ENCODE data around the gene RARRES2. TPM values are rescaled to one million over a fixed set of nuclear protein-coding genes. Genes with fewer than 3 reads are reported as not detected.

RARRES2 gene
- total RNA-seq, 2 experiments from 2014 or later, result not detected

GRCh38 chr7:150361807-150362621 is 20.6 kb upstream of the RARRES2 start:
- intact Hi-C loops (cut with DNase I, micrococcal nuclease), result loop anchor here in 1 of 2 experiments (10.0 kb wide), 1 partner anchor 647 kb away; a partner anchor contains a TSS
- H3K4me3 ChIP-seq (ENCODE audit: low read length), result no peak overlapping the region
- H3K36me3 ChIP-seq (ENCODE audit: insufficient read depth, low read length), result no peaks in the 10 kb centered on the region
- no peak for ATAC-seq (ENCODE audit: poor library complexity)
- H3K27ac ChIP-seq (ENCODE audit: low read depth in 1 of 2, low read length in 2 of 2), result no peak overlapping the region
- no peaks in the 10 kb centered on the region for H3K36me3 Mint-ChIP-seq (ENCODE audit: low read depth)
- H3K4me1 Mint-ChIP-seq (ENCODE audit: low read depth), result peaks cover 64% of the 10 kb centered on the region
- H3K27me3 ChIP-seq (ENCODE audit: control insufficient read depth in 1 of 2, insufficient read depth in 2 of 2, low read length in 2 of 2), result no peaks in the 10 kb centered on the region
- CTCF ChIA-PET, result no interaction called here
- no peaks in the 10 kb centered on the region for H3K27me3 Mint-ChIP-seq
- no peaks in the 10 kb centered on the region for H3K9me3 ChIP-seq (ENCODE audit: control insufficient read depth in 1 of 2, insufficient read depth in 1 of 2, low read length in 2 of 2)
- H3K9me3 Mint-ChIP-seq, result no peaks in the 10 kb centered on the region
- POLR2A ChIA-PET, result interaction anchor here (1.3 kb wide), 1 partner anchor 8 kb away, joined by 4 read pairs; no protein-coding TSS in a partner anchor
- no peak for TF ChIP-seq CTCF (IDR thresholded peaks at IDR 0.05)
- peaks cover 43% of the 10 kb centered on the region for H3K4me1 ChIP-seq (ENCODE audit: insufficient read depth, low read length)
- no peak overlapping the region for H3K27ac Mint-ChIP-seq
- no peak for DNase-seq
- H3K4me3 Mint-ChIP-seq, result no peak overlapping the region

- intact Hi-C loops (cut with DNase I, micrococcal nuclease), result loop anchor here in 1 of 2 experiments (10.0 kb wide), 1 partner anchor 647 kb away; a partner anchor contains a TSS
- Mint-ChIP-seq H3K4me3 (no peak overlapping the region), H3K27ac (no peak overlapping the region), H3K9me3 (no peaks in the 10 kb centered on the region), H3K27me3 (no peaks in the 10 kb centered on the region), H3K4me1 (ENCODE audit: low read depth) (peaks cover 67% of the 10 kb centered on the region), H3K36me3 (ENCODE audit: low read depth) (no peaks in the 10 kb centered on the region)
- H3K9me3 ChIP-seq (ENCODE audit: control insufficient read depth in 1 of 2, insufficient read depth in 1 of 2, low read length in 2 of 2), result no peaks in the 10 kb centered on the region
- TF ChIP-seq CTCF (IDR thresholded peaks at IDR 0.05), result no peak
- no peak overlapping the region for H3K4me3 ChIP-seq (ENCODE audit: low read length)
- ChIA-PET POLR2A (interaction anchor here (1.3 kb wide), 1 partner anchor 9 kb away, joined by 4 read pairs; no protein-coding TSS in a partner anchor), CTCF (no interaction called here)
- no peaks in the 10 kb centered on the region for H3K36me3 ChIP-seq (ENCODE audit: insufficient read depth, low read length)
- DNase-seq, result no peak
- ATAC-seq (ENCODE audit: poor library complexity), result no peak
- no peaks in the 10 kb centered on the region for H3K27me3 ChIP-seq (ENCODE audit: control insufficient read depth in 1 of 2, insufficient read depth in 2 of 2, low read length in 2 of 2)
- no peak overlapping the region for H3K27ac ChIP-seq (ENCODE audit: low read depth in 1 of 2, low read length in 2 of 2)
- H3K4me1 ChIP-seq (ENCODE audit: insufficient read depth, low read length), result peaks cover 42% of the 10 kb centered on the region
These were observed 20.0 kb upstream of the RARRES2 start for GRCh38 chr7:150361402-150361801.

GRCh38 chr7:150360363-150361058 is 19.1 kb upstream of the RARRES2 start:
- TF ChIP-seq CTCF (IDR thresholded peaks at IDR 0.05), result no peak
- Mint-ChIP-seq H3K27me3 (no peaks in the 10 kb centered on the region), H3K36me3 (ENCODE audit: low read depth) (no peaks in the 10 kb centered on the region), H3K9me3 (no peaks in the 10 kb centered on the region), H3K4me3 (no peak overlapping the region), H3K27ac (peak overlapping the region; percentile 59), H3K4me1 (ENCODE audit: low read depth) (peaks cover 62% of the 10 kb centered on the region)
- no peaks in the 10 kb centered on the region for H3K27me3 ChIP-seq (ENCODE audit: control insufficient read depth in 1 of 2, insufficient read depth in 2 of 2, low read length in 2 of 2)
- ATAC-seq (ENCODE audit: poor library complexity) (no peak), DNase-seq (no peak)
- intact Hi-C loops (cut with DNase I, micrococcal nuclease), result loop anchor here in 1 of 2 experiments (10.0 kb wide), 1 partner anchor 646 kb away; a partner anchor contains a TSS
- ChIA-PET POLR2A (interaction anchor here (1.3 kb wide), 1 partner anchor 10 kb away, joined by 4 read pairs; no protein-coding TSS in a partner anchor), CTCF (no interaction called here)
- peaks cover 37% of the 10 kb centered on the region for H3K4me1 ChIP-seq (ENCODE audit: insufficient read depth, low read length)
- no peak overlapping the region for H3K4me3 ChIP-seq (ENCODE audit: low read length)
- no peaks in the 10 kb centered on the region for H3K9me3 ChIP-seq (ENCODE audit: control insufficient read depth in 1 of 2, insufficient read depth in 1 of 2, low read length in 2 of 2)
- no peaks in the 10 kb centered on the region for H3K36me3 ChIP-seq (ENCODE audit: insufficient read depth, low read length)
- no peak overlapping the region for H3K27ac ChIP-seq (ENCODE audit: low read depth in 1 of 2, low read length in 2 of 2)
